DOHH2 (cell line): ENCODE measurements around the gene CLEC12A.

Experiments used
- EZH2phosphoT487 ChIP-seq: fragments of 200-600 bp; sonication (generic); IDR thresholded peaks from 2 replicates; pipeline ENCODE4 v1.6.1; 2017; ENCODE audit warnings: borderline replicate concordance, mild to moderate bottlenecking, antibody characterized with exemption, low read length, moderate library complexity, mixed read lengths
- TF ChIP-seq, protein P1 (sequence below): fragments of 200-600 bp; sonication (generic); IDR thresholded peaks from one replicate; pipeline ENCODE4 v1.5.1; 2014; ENCODE audit warnings: antibody characterized with exemption, mild to moderate bottlenecking, low read depth, low read length; ENCODE audit not compliant: poor library complexity, severe bottlenecking

DNA sequence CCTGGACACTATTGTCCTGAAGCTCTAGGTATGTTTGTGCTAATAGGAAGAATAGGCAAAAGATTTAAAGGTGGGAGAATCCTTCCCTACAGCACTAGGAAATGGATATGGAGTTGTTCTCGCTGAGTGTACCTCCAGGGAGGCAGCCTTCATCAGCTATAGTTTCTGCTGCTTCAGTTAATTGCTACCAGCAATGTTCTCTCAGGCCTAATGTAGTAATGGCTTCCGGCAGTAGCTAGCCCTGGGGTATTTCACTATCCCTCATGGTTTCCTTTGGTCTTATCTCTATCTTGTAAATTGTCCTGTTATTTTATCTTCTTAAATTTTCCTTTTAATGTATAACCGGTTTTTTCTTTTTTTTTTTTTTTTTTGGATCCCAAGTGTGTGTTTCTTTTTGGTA lies 9.3 kb upstream of the CLEC12A start:
- TF ChIP-seq, protein P1, sequence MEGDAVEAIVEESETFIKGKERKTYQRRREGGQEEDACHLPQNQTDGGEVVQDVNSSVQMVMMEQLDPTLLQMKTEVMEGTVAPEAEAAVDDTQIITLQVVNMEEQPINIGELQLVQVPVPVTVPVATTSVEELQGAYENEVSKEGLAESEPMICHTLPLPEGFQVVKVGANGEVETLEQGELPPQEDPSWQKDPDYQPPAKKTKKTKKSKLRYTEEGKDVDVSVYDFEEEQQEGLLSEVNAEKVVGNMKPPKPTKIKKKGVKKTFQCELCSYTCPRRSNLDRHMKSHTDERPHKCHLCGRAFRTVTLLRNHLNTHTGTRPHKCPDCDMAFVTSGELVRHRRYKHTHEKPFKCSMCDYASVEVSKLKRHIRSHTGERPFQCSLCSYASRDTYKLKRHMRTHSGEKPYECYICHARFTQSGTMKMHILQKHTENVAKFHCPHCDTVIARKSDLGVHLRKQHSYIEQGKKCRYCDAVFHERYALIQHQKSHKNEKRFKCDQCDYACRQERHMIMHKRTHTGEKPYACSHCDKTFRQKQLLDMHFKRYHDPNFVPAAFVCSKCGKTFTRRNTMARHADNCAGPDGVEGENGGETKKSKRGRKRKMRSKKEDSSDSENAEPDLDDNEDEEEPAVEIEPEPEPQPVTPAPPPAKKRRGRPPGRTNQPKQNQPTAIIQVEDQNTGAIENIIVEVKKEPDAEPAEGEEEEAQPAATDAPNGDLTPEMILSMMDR: no peak
- no peak for TF ChIP-seq EZH2phosphoT487
